CD4-positive, alpha-beta T cell treated with Interleukin-6 at 100 ng/mL for 8 hours (primary cell): ENCODE data around the gene FAM50A.
"Not testable (repeated sequence)": the region's sequence is repeated elsewhere in the genome, so short reads cannot be mapped to it uniquely, and the experiment has no call there.

Source experiments
- DNase-seq: peaks from one replicate; pipeline ENCODE4 v3.0.0-alpha.2; 2020; ENCODE audit warnings: mixed read lengths, low spot score

FAM50A gene

DNA sequence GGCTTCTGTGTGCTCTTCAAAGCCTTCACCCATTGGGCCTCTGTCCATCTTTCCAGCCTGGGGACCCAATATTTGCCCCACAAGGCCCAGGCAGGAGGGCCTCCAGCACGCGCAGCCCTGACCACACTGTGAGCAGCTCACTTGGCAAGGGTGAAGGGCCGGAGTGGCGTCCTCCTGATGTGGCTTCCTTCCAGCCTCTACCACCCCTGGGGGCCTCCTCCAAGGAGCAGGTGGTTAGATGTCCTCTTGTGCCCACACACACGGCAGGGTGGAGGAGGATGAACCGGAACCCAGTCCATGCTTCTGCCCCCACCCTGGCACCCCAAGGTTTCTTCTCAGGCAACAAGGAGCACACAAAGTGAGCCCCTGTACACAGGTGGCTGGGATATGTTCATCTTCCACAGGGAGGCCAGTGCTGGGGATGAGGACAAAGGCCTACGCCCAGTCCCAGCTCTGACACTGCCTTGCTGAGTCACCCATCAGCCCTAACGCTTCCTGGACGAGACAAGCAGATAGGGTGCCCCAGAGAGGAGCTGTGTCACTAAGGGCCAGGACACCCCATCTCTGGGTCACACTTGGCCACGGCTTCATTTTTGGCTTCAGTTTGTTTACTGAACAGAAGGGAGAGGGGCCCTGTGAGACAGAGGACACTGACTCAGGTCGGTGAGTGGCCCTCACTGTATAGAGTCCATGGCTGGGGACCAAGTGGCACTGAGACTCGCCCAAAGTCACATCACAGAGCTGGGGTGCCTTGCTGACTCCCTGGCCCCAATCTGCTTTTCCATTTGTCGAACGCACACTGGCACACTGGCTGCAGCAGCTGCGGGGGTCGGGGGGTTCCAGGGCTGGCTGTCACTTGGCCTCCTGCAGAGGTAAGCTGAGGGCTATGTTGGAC lies 40.6 kb downstream of the FAM50A start:
- no peak for DNase-seq

- no peak for DNase-seq
These were observed 41.5 kb downstream of the FAM50A start for GRCh38 chrX:154485150-154486051.

GRCh38 chrX:154486052-154486395 lies 42.1 kb downstream of the FAM50A start:
- DNase-seq, result peak; percentile 13

DNA sequence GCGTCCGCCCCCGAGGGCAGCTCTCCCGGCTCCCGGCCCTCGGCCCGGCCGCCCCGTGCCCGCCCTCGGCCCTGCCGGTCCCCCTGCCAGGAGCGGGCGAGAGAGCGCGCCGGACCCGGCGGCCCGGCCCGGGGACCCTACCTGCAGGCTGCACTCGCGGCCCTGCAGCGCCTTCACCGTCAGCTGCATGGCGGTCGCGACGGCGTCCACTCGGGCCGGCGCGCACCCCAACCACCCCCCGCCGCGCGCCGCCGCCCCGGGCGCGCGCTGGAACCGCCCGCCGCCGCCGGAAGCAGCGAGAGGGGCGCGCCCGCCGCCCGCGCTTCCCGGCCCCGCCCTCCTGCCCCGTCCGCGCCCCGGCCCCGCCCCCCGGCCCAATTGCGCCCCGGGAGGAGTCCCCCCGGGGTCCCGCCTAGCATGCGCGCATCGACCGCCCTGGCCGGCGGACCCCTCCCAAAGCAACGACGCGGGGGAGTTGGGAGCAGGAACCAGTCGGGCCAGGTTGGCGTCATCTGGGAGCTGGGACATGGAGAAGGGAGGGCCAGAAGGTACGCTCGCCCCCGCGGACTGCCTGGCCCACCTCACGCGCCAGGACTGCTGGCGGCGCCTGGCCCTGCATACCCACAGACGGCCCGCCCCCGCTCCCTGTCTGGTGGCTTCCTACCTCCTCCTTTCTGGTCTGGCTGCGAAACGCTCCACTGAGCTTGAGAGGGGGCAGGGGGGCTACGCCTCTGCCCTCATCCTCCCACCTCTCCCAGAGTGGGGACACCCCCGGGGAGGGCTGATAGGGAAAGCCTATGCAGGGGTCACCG lies 42.7 kb downstream of the FAM50A start, which contains the start of gene UBL4A:
UBL4A (minus strand) TSS at position 220 of the 812 bp plus-strand sequence; CDS start at position 189, 31 bp downstream.
- DNase-seq, result peak; percentile 48

- DNase-seq, result no peak
These were observed 43.8 kb downstream of the FAM50A start for GRCh38 chrX:154487518-154488290.

DNA sequence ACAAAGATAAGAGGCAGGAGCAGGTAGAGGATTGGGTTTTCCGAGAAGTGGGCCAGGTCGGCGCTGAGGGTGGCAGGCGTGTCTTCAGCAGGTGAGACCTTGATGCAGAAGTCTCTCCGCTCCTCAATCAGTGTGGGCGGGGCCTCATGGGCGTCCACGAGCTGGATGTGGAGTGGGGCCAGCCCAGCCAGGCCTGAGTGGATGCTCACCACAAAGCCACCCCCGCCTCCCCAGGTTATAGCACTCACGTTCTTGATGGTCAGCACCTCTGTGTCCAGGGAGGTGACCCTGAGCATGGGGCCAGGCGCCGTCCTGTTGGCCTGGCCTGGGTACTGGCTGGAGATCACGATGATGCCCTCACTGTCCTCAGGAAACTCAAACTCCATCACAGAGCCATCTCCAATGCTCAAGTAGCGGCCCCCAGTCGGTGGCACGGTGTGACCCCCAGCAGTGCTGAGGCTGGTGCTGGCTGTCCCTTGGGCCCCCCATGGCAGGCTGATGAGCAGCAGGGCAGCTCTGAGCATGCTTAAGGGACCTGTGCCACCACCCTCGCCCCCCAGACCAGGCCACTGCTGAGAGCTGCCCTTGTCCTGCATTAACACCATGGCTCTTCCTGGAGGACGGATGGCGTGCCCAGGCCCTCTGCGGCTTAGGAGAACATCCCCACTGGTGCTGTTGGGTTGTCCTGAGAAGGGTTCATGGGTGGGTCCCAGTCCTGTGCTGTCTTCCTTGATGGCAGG lies 44.6 kb downstream of the FAM50A start:
- DNase-seq, result no peak

DNA sequence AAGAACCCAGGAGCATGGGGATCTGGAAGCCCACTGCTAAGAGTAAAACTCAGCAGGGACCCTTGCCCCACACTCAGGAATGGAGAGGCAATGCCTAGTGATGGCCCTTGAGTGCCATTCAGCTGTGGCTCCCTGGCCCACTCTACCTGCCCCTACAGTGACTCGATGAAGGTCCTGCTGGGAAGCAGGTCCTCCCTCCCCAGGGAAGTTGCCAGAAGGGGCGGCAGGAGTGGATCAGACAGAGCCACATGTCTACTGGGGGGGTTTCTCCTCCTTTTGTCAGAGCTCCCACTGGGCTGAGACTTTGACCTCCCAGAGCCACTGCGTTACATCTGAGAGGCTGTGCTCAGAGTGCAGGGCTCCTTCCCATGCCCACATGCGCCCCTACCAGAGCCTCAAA lies 45.2 kb downstream of the FAM50A start:
- no peak for DNase-seq

DNA sequence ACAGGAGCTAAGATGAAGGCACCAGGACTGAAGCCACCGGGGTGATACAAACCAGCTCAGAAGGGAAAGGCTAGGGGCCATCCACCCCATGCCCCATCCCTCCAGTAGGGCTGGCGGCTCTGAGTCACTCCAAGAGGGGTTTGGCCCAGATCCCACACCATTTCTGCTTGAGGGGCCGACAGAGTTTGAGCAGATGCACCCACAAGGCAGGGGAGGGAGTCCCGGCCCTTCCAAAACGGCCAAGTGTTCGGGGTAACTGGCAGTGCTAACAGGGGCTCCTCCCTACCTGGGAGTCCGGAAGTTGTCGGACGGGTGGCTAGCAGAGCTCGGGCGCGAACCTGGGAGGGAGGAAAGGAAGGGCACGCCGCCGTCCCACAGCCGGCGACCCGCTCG lies 46.1 kb downstream of the FAM50A start:
- peak; percentile 23 for DNase-seq

GRCh38 chrX:154490414-154491083 lies 46.6 kb downstream of the FAM50A start, which contains the start of gene SLC10A3:
Gene SLC10A3 (minus strand): TSS chrX:154490629. CDS start chrX:154488940, 1,689 bp downstream.
- DNase-seq, result peak; percentile 92

DNA sequence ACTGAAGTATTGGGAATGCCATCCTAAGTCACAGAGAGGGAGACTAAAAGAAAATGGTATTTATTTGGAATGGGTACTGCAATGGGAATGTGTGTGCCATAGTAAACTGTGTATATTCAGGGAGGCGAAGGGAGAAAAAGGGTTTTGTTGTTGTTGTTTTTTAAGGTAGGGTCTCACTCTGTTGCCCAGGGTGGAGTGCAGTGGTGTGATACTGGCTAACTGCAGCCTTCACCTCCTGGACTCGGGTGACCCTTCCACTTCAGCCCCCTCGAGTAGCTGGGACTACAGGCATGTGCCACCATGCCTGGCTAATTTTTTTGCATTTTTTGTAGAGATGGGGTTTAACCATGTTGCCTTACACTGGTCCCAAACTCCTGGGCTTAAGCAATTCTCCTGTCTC lies 50.8 kb downstream of the FAM50A start:
- no peak for DNase-seq

DNA sequence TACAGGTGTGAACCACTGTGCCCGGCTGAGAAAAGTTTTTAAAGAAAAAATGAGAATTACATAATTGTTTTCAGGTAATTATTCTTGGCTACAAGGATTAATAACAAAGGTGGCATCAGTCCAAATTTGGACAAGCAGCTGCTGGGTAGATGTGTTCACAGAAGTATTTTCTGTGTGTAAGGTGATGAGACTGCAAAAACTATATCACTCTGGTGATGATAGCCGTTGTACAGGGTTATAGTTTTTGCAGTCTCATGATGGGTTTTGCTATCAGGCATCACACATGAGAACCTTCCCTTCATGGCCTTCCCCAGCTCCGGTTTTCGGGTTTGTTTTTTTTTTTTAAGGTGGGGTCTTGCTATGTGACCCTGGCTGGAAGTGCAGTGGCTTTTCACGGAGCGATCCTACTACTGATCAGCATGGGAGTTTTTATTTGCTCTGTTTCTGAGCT lies 51.6 kb downstream of the FAM50A start:
- no peak for DNase-seq

DNA sequence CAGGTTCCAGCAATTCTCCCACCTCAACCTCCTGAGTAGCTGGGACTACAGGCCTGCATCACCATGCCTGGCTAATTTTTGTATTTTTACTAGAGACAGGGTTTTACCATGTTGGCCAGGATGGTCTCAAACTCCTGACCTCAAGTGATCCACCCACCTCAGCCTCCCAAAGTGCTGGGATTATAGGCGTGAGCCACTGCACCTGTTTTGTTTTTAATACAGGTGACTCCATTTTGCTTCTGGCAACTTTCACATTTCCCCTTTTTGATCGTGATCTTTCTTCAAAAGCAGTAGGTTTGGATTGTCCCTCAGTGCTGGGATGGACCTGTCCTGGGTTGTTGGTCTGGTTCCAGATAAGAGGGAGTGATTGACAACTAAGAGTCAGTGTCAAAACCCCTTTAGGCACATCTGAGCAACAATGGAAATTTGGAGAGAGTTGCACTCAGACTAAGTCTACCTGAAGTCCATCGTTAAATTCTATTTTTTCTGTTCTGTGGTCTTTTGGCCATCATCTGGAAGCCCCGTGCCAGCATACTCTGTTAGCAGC lies 52.7 kb downstream of the FAM50A start:
- DNase-seq, result not testable (repeated sequence)
